SK-N-SH (cell line): ENCODE results near the gene COLQ. TPM values are rescaled to one million over a fixed set of nuclear protein-coding genes. Genes with fewer than 3 reads are reported as not detected.

Experiments
- CTCF ChIA-PET: fragments of 300-600, 350-600 bp; formaldehyde crosslinking; extraction: SDS; loops from one replicate; lab custom pipeline; 2021; lab: Yijun Ruan, JAX
- POLR2A ChIA-PET: fragments of 350-600 bp; sonication (Branson Sonifier 250); formaldehyde crosslinking; extraction: SDS; loops from one replicate; lab custom pipeline; 2020; ENCODE audit warnings: antibody characterized with exemption, inconsistent platforms; lab: Yijun Ruan, JAX
- DNase-seq: peaks from one replicate; pipeline ENCODE4 v3.0.0; 2012
- H2AFZ ChIP-seq: fragments of 200-600 bp; sonication (generic); 2 replicates; pipeline ENCODE4 v1.8.1; 2016; ENCODE audit warnings: antibody characterized with exemption, mild to moderate bottlenecking, low read depth
- H3F3A ChIP-seq: fragments of 200-600 bp; sonication (generic); replicated peaks from 2 replicates; pipeline ENCODE3; 2016; ENCODE audit warnings: antibody characterized with exemption, mild to moderate bottlenecking; ENCODE audit not compliant: insufficient read depth
- H3K27ac ChIP-seq, 2 experiments: fragments of 200-500 bp in 1 of 2; fragments of 200-600 bp in 1 of 2; sonication (Bioruptor generic) in 1 of 2; sonication (generic), shearing (Covaris generic) in 1 of 2; 2 replicates each; pipeline versions ENCODE4 v1.5.1 to v1.6.1; 2014 to 2016; ENCODE audit warnings: low read depth in 2 of 2, inconsistent platforms in 1 of 2, low read length in 1 of 2, mild to moderate bottlenecking in 1 of 2, mixed read lengths in 1 of 2
- H3K27me3 ChIP-seq: fragments of 200-600 bp; sonication (generic), shearing (Covaris generic); 2 replicates; pipeline ENCODE4 v1.6.1; 2016; ENCODE audit warnings: mixed run types; ENCODE audit not compliant: insufficient read depth
- H3K36me3 ChIP-seq, 2 experiments: fragments of 200-500 bp in 1 of 2; fragments of 200-600 bp in 1 of 2; sonication (Bioruptor generic) in 1 of 2; sonication (generic) in 1 of 2; replicated peaks in 1 of 2; 2 replicates each; pipeline versions ENCODE3 to v1.5.1; 2014 to 2016; ENCODE audit warnings: low read length in 1 of 2, mild to moderate bottlenecking in 1 of 2; ENCODE audit not compliant: insufficient read depth in 2 of 2, control insufficient read depth in 1 of 2
- H3K4me1 ChIP-seq, 2 experiments: fragments of 200-500 bp in 1 of 2; fragments of 200-600 bp in 1 of 2; sonication (Bioruptor generic) in 1 of 2; sonication (generic), shearing (Covaris generic) in 1 of 2; 2 replicates each; pipeline versions ENCODE4 v1.5.1 to v1.6.1; 2014 to 2016; ENCODE audit warnings: low read depth in 1 of 2, low read length in 1 of 2, mixed run types in 1 of 2; ENCODE audit not compliant: insufficient read depth in 2 of 2, control insufficient read depth in 1 of 2
- H3K4me2 ChIP-seq: fragments of 200-600 bp; sonication (generic), shearing (Covaris generic); 2 replicates; pipeline ENCODE4 v1.6.1; 2017; ENCODE audit warnings: mixed run types
- H3K4me3 ChIP-seq, 2 experiments: fragments of 200-500 bp in 1 of 2; fragments of 200-600 bp in 1 of 2; sonication (Bioruptor generic) in 1 of 2; sonication (generic), shearing (Covaris generic) in 1 of 2; 2 replicates each; pipeline versions ENCODE4 v1.5.1 to v1.8.1; 2014 to 2016; ENCODE audit warnings: low read depth in 2 of 2, inconsistent platforms in 1 of 2, low read length in 1 of 2, mild to moderate bottlenecking in 1 of 2, mixed read lengths in 1 of 2, moderate library complexity in 1 of 2
- H3K79me2 ChIP-seq: fragments of 200-600 bp; sonication (generic); 2 replicates; pipeline ENCODE4 v1.8.1; 2017; ENCODE audit warnings: mild to moderate bottlenecking; ENCODE audit not compliant: insufficient read depth
- H3K9ac ChIP-seq: fragments of 200-600 bp; sonication (generic); 2 replicates; pipeline ENCODE4 v1.6.1; 2017; ENCODE audit warnings: mixed run types
- H3K9me2 ChIP-seq: fragments of 200-600 bp; sonication (generic); 2 replicates; pipeline ENCODE4 v1.6.1; 2017; ENCODE audit warnings: mixed run types
- H3K9me3 ChIP-seq: fragments of 200-600 bp; sonication (generic); 2 replicates; pipeline ENCODE4 v1.6.1; 2017; ENCODE audit warnings: mixed run types, mild to moderate bottlenecking, moderate library complexity
- H4K20me1 ChIP-seq: fragments of 200-600 bp; sonication (generic); 2 replicates; pipeline ENCODE4 v1.6.1; 2017; ENCODE audit warnings: mild to moderate bottlenecking, mixed run types; ENCODE audit not compliant: insufficient read depth
- ELF1 ChIP-seq: IDR thresholded peaks from 2 replicates; pipeline ENCODE4 v1.4.0; 2012
- IRF3 ChIP-seq: fragments of 150-350 bp; IDR thresholded peaks from 2 replicates; pipeline ENCODE4 v1.6.1; 2016; ENCODE audit warnings: mild to moderate bottlenecking, low read depth, low read length
- RAD21 ChIP-seq: IDR thresholded peaks from 2 replicates; pipeline ENCODE4 v1.6.1; 2012; ENCODE audit warnings: mild to moderate bottlenecking, low read length
- RFX5 ChIP-seq: IDR thresholded peaks from 2 replicates; pipeline ENCODE4 v1.6.1; 2012; ENCODE audit warnings: mild to moderate bottlenecking, improper control_type of control experiment, low read length
- TAF1 ChIP-seq: IDR thresholded peaks from 2 replicates; pipeline ENCODE4 v1.6.1; 2012; ENCODE audit warnings: low read depth, mild to moderate bottlenecking, low read length, moderate library complexity, borderline replicate concordance
- TEAD4 ChIP-seq: IDR thresholded peaks from 2 replicates; pipeline ENCODE4 v1.4.0; 2012; ENCODE audit warnings: mild to moderate bottlenecking, borderline replicate concordance; ENCODE audit not compliant: insufficient read depth
- WGBS: methylation state at CpG from one replicate; pipeline ENCODE4 v1.1.6; 2017; ENCODE audit warnings: low lambda C conversion rate; 5-methylcytosine and 5-hydroxymethylcytosine counted together
- polyA plus RNA-seq, 3 experiments: library from polyadenylated mRNA; depleted of rRNA; stranded (reverse); fragments of >200 nt; gene quantifications; 2 replicates each; pipeline ENCODE4 v1.2.3, GENCODE V29; 2012
- TF ChIP-seq, protein P1 (sequence below): IDR thresholded peaks from 2 replicates; pipeline ENCODE4 v1.6.1; 2012; ENCODE audit warnings: mild to moderate bottlenecking, low read depth, low read length, moderate library complexity
- TF ChIP-seq, protein P2 (sequence below): IDR thresholded peaks from 2 replicates; pipeline ENCODE4 v1.4.0; 2012; ENCODE audit warnings: low read depth, borderline replicate concordance
- TF ChIP-seq, protein P3 (sequence below): fragments of 200-600 bp; sonication (generic); IDR thresholded peaks from 2 replicates; pipeline ENCODE4 v1.6.1; 2017; ENCODE audit warnings: antibody characterized with exemption, mild to moderate bottlenecking, moderate library complexity

COLQ gene
- polyA plus RNA-seq, 1 of the 3 experiments (the other 2 are of a cell fraction): 1.5 TPM

DNA sequence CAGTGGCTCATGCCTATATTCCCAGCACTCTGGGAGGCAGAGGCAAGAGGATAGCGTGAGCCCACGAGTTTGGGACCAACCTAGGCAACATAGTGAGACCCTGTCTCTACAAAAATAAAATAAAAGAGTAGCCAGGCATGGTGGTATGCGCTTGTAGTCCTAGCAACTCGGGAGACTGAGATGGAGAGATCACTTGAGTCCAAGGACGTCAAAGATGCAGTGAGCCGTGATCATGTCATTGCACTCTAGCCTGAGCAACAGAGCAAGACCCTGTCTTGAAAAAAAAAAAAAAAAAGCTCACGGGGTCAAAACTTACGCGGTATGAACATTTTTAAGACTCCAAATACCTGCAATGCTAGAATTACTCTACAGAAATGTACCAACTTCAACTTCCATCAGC, 37.1 kb upstream of the COLQ start:
- H3K9me3 ChIP-seq: no peaks in the 10 kb centered on the region
- H3F3A ChIP-seq: peaks cover 14% of the 10 kb centered on the region
- WGBS: 94% methylated on average over 9 of the region's 9 CpGs
- CTCF ChIA-PET: interaction anchor here (0.9 to 5.3 kb wide), 15 partner anchors 10 to 295 kb away, joined by 3 to 59 read pairs (median 4); partner anchors contain the start of gene COLQ
- no peak overlapping the region for H3K4me2 ChIP-seq
- no peak overlapping the region for H3K27ac ChIP-seq
- H4K20me1 ChIP-seq: no peaks in the 10 kb centered on the region
- POLR2A ChIA-PET: interaction anchor here (0.6 kb wide), 1 partner anchor 9 kb away, joined by 6 read pairs; no protein-coding TSS in a partner anchor
- no peaks in the 10 kb centered on the region for H3K27me3 ChIP-seq
- no peaks in the 10 kb centered on the region for H3K4me1 ChIP-seq
- no peaks in the 10 kb centered on the region for H3K9me2 ChIP-seq
- no peak overlapping the region for H3K9ac ChIP-seq
- H3K36me3 ChIP-seq: peaks cover 25 to 29% of the 10 kb centered on the region in 2 experiments
- no peak overlapping the region for H3K4me3 ChIP-seq
- no peak overlapping the region for H2AFZ ChIP-seq
- TF ChIP-seq RAD21: no peak
- TF ChIP-seq TEAD4: no peak
- no peak for TF ChIP-seq TAF1
- no peak for TF ChIP-seq RFX5
- TF ChIP-seq, protein P1, sequence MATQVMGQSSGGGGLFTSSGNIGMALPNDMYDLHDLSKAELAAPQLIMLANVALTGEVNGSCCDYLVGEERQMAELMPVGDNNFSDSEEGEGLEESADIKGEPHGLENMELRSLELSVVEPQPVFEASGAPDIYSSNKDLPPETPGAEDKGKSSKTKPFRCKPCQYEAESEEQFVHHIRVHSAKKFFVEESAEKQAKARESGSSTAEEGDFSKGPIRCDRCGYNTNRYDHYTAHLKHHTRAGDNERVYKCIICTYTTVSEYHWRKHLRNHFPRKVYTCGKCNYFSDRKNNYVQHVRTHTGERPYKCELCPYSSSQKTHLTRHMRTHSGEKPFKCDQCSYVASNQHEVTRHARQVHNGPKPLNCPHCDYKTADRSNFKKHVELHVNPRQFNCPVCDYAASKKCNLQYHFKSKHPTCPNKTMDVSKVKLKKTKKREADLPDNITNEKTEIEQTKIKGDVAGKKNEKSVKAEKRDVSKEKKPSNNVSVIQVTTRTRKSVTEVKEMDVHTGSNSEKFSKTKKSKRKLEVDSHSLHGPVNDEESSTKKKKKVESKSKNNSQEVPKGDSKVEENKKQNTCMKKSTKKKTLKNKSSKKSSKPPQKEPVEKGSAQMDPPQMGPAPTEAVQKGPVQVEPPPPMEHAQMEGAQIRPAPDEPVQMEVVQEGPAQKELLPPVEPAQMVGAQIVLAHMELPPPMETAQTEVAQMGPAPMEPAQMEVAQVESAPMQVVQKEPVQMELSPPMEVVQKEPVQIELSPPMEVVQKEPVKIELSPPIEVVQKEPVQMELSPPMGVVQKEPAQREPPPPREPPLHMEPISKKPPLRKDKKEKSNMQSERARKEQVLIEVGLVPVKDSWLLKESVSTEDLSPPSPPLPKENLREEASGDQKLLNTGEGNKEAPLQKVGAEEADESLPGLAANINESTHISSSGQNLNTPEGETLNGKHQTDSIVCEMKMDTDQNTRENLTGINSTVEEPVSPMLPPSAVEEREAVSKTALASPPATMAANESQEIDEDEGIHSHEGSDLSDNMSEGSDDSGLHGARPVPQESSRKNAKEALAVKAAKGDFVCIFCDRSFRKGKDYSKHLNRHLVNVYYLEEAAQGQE: no peak
- TF ChIP-seq, protein P2, sequence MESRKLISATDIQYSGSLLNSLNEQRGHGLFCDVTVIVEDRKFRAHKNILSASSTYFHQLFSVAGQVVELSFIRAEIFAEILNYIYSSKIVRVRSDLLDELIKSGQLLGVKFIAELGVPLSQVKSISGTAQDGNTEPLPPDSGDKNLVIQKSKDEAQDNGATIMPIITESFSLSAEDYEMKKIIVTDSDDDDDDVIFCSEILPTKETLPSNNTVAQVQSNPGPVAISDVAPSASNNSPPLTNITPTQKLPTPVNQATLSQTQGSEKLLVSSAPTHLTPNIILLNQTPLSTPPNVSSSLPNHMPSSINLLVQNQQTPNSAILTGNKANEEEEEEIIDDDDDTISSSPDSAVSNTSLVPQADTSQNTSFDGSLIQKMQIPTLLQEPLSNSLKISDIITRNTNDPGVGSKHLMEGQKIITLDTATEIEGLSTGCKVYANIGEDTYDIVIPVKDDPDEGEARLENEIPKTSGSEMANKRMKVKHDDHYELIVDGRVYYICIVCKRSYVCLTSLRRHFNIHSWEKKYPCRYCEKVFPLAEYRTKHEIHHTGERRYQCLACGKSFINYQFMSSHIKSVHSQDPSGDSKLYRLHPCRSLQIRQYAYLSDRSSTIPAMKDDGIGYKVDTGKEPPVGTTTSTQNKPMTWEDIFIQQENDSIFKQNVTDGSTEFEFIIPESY: no peak
- TF ChIP-seq ELF1: no peak
- TF ChIP-seq IRF3: no peak
- TF ChIP-seq, protein P3, sequence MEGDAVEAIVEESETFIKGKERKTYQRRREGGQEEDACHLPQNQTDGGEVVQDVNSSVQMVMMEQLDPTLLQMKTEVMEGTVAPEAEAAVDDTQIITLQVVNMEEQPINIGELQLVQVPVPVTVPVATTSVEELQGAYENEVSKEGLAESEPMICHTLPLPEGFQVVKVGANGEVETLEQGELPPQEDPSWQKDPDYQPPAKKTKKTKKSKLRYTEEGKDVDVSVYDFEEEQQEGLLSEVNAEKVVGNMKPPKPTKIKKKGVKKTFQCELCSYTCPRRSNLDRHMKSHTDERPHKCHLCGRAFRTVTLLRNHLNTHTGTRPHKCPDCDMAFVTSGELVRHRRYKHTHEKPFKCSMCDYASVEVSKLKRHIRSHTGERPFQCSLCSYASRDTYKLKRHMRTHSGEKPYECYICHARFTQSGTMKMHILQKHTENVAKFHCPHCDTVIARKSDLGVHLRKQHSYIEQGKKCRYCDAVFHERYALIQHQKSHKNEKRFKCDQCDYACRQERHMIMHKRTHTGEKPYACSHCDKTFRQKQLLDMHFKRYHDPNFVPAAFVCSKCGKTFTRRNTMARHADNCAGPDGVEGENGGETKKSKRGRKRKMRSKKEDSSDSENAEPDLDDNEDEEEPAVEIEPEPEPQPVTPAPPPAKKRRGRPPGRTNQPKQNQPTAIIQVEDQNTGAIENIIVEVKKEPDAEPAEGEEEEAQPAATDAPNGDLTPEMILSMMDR: no peak
- TF ChIP-seq, all 33 proteins: peak for 0
- H3K79me2 ChIP-seq: no peaks in the 10 kb centered on the region
- DNase-seq: no peak
